Upper lobe of left lung (tissue), 4 donors: ENCODE measurements around the gene ACTN1.

Source experiments
- CTCF ChIP-seq, 6 experiments: fragments of 450-650 bp in 4 of 6; fragments of 200-600 bp in 2 of 6; sonication (generic) in 2 of 6; IDR thresholded peaks; one replicate each; pipeline ENCODE4 v1.5.1; 2016 to 2019; ENCODE audit warnings: antibody characterized with exemption in 6 of 6
- EP300 ChIP-seq, 4 donors: sonication (generic); formaldehyde crosslinking; IDR thresholded peaks; one replicate each; pipeline ENCODE4 v1.5.1; 2017; ENCODE audit warnings: antibody characterized with exemption in 4 of 4, control low read depth in 2 of 4

- TF ChIP-seq CTCF (IDR thresholded peaks at IDR 0.05) (no peak), EP300 (IDR thresholded peaks at IDR 0.05) (no peak)
Observed at GRCh38 chr14:68876976-68877375, 102.1 kb downstream of the ACTN1 start.
